NCI-H2081 (cell line): ENCODE data around the gene TNFSF12.
"Not testable (repeated sequence)": the region's sequence is repeated elsewhere in the genome, so short reads cannot be mapped to it uniquely, and the experiment has no call there.

Experiments used
- DNase-seq, 2 experiments: peaks; one replicate each; lab custom pipeline; 2025; lab: John Stamatoyannopoulos, UW

TNFSF12 gene

DNA sequence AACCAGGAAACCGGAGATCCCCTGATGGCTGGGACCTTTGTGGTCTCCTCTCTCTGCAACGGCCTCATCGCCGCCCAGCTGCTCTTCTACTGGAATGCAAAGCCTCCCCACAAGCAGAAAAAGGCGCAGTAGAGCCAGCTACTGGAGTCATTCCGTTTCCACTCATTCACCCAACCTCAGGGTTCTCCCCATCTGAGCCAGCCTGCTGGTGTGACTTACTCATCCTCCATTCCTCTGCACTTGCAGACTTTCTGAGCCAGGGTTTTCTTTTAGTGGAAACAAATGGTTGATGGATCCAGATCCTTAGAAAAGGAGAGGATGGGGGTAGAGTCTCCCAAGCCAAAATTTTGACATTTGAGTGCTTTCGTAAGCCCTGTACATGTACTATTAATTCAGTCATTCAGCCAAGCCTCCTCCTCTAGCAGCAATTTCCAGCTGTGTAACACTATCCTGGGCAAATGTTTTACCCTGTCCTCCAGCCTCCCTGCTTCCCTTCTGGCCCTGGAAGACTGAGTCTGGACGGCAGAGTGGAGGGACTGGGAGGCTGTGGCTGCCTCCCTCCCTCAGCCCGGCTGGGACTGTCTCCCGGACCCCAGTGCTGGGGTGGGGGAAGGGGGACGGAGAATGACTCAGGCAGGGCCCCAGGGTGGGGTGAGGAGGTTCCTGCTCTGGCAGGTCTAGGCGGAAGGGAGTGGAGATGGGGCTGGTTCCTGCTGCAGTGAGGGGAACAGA is 38.7 kb downstream of the TNFSF12 start:
- no peak for DNase-seq

GRCh38 chr17:7588553-7589203 is 39.8 kb downstream of the TNFSF12 start:
- DNase-seq = no peak

DNA sequence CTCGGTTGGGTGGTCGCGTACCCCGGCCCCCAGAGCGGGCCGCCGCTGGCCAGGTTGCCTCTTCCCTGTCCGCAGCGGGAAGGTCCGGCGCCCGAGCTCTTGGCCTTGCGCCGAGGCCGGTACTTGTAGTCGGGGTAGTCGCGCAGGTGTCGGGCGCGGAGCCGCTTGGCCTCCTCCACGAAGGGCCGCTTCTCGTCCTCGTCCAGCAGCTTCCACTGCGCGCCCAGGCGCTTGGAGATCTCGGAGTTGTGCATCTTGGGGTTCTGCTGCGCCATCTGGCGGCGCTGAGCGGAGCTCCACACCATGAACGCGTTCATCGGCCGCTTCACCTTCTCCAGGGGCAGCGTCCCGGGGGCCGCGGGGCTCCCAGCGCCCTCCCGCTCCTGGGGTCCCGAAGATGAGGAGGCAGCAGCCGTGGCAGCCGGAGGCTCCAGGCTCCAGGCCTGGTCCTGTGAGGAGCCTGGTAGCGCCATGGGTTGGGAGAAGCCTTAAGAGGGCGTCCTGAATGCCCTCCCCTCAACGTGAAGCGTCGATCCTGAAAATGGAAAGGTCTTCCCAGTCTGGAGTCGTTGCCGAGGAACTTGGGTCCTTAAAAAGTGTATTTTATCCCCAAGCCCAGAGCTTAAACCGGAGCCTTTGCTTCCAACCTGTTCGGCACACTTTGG is 40.5 kb downstream of the TNFSF12 start:
- no peak for DNase-seq

- no peak for DNase-seq
Observed at GRCh38 chr17:7589891-7590691, 41.2 kb downstream of the TNFSF12 start, which contains the start of gene SOX15. Gene SOX15 (minus strand): TSS chr17:7590094. CDS start chr17:7589676, 418 bp downstream.

DNA sequence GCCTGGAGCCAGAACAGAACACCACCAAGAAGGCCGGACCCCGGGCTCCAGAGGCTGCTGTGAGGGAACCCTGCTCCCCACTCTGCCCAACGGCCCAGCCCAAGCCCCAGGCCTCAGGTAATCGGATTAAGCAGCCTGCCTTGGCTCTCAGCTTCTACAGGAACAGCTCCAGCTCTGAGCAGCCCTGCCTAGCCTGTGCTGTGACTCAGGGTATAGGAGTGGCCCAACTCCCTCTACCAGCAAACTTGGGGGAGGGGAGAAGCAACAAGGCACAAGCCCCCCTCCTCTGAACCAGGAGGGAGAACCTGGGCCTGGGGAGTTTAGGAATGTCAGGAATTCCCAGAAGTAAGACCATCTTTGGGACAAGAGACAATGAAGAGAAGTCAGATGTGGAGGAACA is 41.9 kb downstream of the TNFSF12 start:
- no peak for DNase-seq

- DNase-seq = no peak
Observed at GRCh38 chr17:7591596-7591995, 42.7 kb downstream of the TNFSF12 start.

- DNase-seq = no peak
Observed at GRCh38 chr17:7592422-7593021, 43.7 kb downstream of the TNFSF12 start.

GRCh38 chr17:7593296-7593695 is 44.4 kb downstream of the TNFSF12 start:
- no peak for DNase-seq

GRCh38 chr17:7597561-7597960 is 48.7 kb downstream of the TNFSF12 start:
- DNase-seq = not testable (repeated sequence)

- no peak for DNase-seq
Observed at GRCh38 chr17:7606280-7606679, 57.4 kb downstream of the TNFSF12 start.
